WI38 (cell line): Measurements from ENCODE around the gene MYOF.

Experiments
- H3K4me3 ChIP-seq: 2 replicates; pipeline ENCODE4 v1.5.1; 2011; ENCODE audit warnings: low read depth, mild to moderate bottlenecking, control low read depth, low read length
- CTCF ChIP-seq: IDR thresholded peaks from 2 replicates; pipeline ENCODE4 v1.5.1; 2012; ENCODE audit warnings: low read depth, mild to moderate bottlenecking, control low read depth, low read length

Gene MYOF, protein sequence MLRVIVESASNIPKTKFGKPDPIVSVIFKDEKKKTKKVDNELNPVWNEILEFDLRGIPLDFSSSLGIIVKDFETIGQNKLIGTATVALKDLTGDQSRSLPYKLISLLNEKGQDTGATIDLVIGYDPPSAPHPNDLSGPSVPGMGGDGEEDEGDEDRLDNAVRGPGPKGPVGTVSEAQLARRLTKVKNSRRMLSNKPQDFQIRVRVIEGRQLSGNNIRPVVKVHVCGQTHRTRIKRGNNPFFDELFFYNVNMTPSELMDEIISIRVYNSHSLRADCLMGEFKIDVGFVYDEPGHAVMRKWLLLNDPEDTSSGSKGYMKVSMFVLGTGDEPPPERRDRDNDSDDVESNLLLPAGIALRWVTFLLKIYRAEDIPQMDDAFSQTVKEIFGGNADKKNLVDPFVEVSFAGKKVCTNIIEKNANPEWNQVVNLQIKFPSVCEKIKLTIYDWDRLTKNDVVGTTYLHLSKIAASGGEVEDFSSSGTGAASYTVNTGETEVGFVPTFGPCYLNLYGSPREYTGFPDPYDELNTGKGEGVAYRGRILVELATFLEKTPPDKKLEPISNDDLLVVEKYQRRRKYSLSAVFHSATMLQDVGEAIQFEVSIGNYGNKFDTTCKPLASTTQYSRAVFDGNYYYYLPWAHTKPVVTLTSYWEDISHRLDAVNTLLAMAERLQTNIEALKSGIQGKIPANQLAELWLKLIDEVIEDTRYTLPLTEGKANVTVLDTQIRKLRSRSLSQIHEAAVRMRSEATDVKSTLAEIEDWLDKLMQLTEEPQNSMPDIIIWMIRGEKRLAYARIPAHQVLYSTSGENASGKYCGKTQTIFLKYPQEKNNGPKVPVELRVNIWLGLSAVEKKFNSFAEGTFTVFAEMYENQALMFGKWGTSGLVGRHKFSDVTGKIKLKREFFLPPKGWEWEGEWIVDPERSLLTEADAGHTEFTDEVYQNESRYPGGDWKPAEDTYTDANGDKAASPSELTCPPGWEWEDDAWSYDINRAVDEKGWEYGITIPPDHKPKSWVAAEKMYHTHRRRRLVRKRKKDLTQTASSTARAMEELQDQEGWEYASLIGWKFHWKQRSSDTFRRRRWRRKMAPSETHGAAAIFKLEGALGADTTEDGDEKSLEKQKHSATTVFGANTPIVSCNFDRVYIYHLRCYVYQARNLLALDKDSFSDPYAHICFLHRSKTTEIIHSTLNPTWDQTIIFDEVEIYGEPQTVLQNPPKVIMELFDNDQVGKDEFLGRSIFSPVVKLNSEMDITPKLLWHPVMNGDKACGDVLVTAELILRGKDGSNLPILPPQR (N-terminal part only)

GRCh38 chr10:93482145-93482834, at the start of gene MYOF:
MYOF (minus strand) TSS chr10:93482334; CDS start chr10:93482194, 140 bp downstream.
- H3K4me3 ChIP-seq, result peak within 1 kb of the TSS; percentile 97
- peak; percentile 50; the same call in 1 of the 2 replicates for TF ChIP-seq CTCF

- no peak for TF ChIP-seq CTCF
- H3K4me3 ChIP-seq, result no peak overlapping the region
These were observed 36.4 kb upstream of the MYOF start for GRCh38 chr10:93518531-93518930.

GRCh38 chr10:93516006-93516380, 33.9 kb upstream of the MYOF start:
- no peak overlapping the region for H3K4me3 ChIP-seq
- no peak for TF ChIP-seq CTCF

DNA sequence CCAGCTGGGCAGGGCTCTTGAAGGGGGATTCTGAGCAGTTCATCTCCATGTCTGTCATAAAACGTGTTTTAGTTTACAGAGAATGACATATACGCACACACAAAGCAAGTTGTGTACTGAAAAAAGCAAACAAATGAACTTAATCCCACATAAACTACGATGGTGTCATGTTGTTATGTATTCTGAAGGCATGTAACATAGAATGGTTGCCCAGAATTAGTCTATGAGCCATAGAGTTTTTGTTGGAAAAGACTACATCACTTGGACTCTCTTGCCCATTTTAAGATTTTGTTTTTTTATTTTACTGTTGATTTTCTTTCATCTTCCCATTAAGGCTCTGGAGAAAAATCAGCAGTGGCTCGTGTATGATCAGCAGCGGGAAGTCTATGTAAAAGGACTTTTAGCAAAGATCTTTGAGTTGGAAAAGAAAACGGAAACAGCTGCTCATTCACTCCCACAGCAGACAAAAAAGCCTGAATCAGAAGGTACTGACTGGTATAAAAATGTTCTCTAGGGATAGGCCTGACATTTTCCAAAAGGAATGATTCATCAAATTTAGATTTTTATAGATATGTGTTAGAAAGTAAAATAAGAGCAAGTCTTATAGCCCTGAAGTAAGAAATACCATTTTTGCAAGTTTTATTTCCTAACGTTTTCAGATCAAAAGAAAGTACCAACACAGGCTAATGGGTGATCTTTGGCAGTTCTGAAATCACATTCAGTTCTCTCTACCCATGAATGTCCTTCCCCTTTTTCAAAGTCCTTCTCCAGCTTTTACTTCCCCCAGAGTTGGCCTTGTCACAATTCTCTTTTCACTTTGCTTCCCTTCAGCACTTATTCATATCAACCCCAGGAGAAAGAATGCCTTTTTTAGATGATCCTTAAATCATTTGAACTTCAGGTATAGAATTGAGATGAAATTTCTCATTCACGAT, 33.2 kb upstream of the MYOF start:
- no peak overlapping the region for H3K4me3 ChIP-seq
- no peak for TF ChIP-seq CTCF

DNA sequence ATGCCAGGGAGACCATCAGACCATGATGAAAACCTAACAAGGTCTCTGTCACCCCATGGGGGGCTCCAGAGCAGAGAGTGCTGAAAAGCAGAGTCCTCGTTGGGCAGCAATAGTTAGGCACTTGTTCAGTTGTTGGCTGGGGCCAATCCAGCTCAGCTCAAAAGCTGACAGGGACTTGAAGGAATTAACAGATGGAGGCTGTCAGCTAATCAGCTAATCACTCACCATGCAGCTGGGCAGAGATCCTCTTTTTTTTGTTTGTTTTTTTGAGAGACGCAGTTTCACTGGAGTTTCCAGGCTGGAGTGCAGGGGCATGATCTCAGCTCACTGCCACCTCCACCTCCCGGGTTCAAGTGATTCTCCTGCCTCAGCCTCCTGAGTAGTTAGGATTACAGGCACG, 32.4 kb upstream of the MYOF start:
- TF ChIP-seq CTCF, result no peak
- no peak overlapping the region for H3K4me3 ChIP-seq

- TF ChIP-seq CTCF, result no peak
- no peak overlapping the region for H3K4me3 ChIP-seq
These were observed 31.0 kb upstream of the MYOF start for GRCh38 chr10:93513091-93513490.
